Measurements from ENCODE around the gene REPS2. TPM values are rescaled to one million over a fixed set of nuclear protein-coding genes. Genes with fewer than 3 reads are reported as not detected.

REPS2 gene
- total RNA-seq, 5 donors from 2014 or later (not counting 1 experiment from before 2014, with no cell fraction given): 0.38 to 0.70 (median 0.66) TPM

GRCh38 chrX:17183566-17183965, 237.1 kb downstream of the REPS2 start:
- ATAC-seq (replicated peaks in 1 of 4) (no peak), DNase-seq (no peak)
- H3K27ac ChIP-seq (ENCODE audit: low read length): no peak overlapping the region
- Mint-ChIP-seq H3K4me3 (no peak overlapping the region), H3K4me1 (no peaks in the 10 kb centered on the region), H3K9me3 (no peaks in the 10 kb centered on the region), H3K27ac (no peak overlapping the region), H3K36me3 (no peaks in the 10 kb centered on the region), H3K27me3 (peaks cover 0 to 10% of the 10 kb centered on the region in 2 donors)
- CTCF ChIA-PET: no interaction called here
- no peak overlapping the region for H3K4me3 ChIP-seq (ENCODE audit: control insufficient read depth in 1 of 2, extremely low read depth in 1 of 2, low read length in 1 of 2)
- POLR2A ChIA-PET: no interaction called here
- no peaks in the 10 kb centered on the region for H3K36me3 ChIP-seq (ENCODE audit: control insufficient read depth in 2 of 2, extremely low read depth in 1 of 2, insufficient read depth in 1 of 2, low read length in 1 of 2)
- no CpG with 5 or more reads among the region's 2 CpGs for WGBS (ENCODE audit: insufficient coverage)
- H3K4me1 ChIP-seq (ENCODE audit: control insufficient read depth in 1 of 2, extremely low read depth in 1 of 2, insufficient read depth in 2 of 2, low read length in 2 of 2): no peaks in the 10 kb centered on the region
- H3K27me3 ChIP-seq (replicated peaks in 1 of 2; ENCODE audit: control insufficient read depth in 2 of 2, extremely low read depth in 1 of 2, insufficient read depth in 2 of 2, low read length in 1 of 2): peaks cover 0 to 2% of the 10 kb centered on the region in 2 experiments
- no peaks in the 10 kb centered on the region for H3K9me3 ChIP-seq

- H3K27ac Mint-ChIP-seq: no peak overlapping the region
Measured at GRCh38 chrX:17185431-17185830, 239.0 kb downstream of the REPS2 start.

GRCh38 chrX:17187136-17187756, 240.8 kb downstream of the REPS2 start:
- Histone ChIP-seq H3K4me1 (ENCODE audit: control insufficient read depth in 1 of 2, extremely low read depth in 1 of 2, insufficient read depth in 2 of 2, low read length in 2 of 2) (no peaks in the 10 kb centered on the region), H3K36me3 (ENCODE audit: control insufficient read depth in 2 of 2, extremely low read depth in 1 of 2, insufficient read depth in 1 of 2, low read length in 1 of 2) (no peaks in the 10 kb centered on the region), H3K27ac (ENCODE audit: low read length) (no peak overlapping the region), H3K9me3 (no peaks in the 10 kb centered on the region), H3K4me3 (ENCODE audit: control insufficient read depth in 1 of 2, extremely low read depth in 1 of 2, low read length in 1 of 2) (no peak overlapping the region), H3K27me3 (replicated peaks in 1 of 2; ENCODE audit: control insufficient read depth in 2 of 2, extremely low read depth in 1 of 2, insufficient read depth in 2 of 2, low read length in 1 of 2) (peaks cover 0 to 2% of the 10 kb centered on the region in 2 experiments)
- ChIA-PET POLR2A (interaction anchor here in 1 of 2 donors (0.6 kb wide), 1 partner anchor 669 kb away, joined by 4 read pairs; no protein-coding TSS in a partner anchor), CTCF (no interaction called here)
- Mint-ChIP-seq H3K9me3 (peaks cover 0 to 5% (median 0%) of the 10 kb centered on the region in 3 donors), H3K36me3 (no peaks in the 10 kb centered on the region), H3K4me3 (no peak overlapping the region), H3K27me3 (peaks cover 0 to 14% of the 10 kb centered on the region in 2 donors), H3K27ac (no peak overlapping the region), H3K4me1 (no peaks in the 10 kb centered on the region)
- 81% methylated on average over 2 of the region's 7 CpGs for WGBS (ENCODE audit: insufficient coverage)
- DNase-seq (no peak), ATAC-seq (replicated peaks in 1 of 4) (no peak)

More at GRCh38 chrX:17185431-17185830, 239.0 kb downstream of the REPS2 start:
- ChIA-PET CTCF (no interaction called here), POLR2A (no interaction called here)
- Histone ChIP-seq H3K27ac (ENCODE audit: low read length) (no peak overlapping the region), H3K27me3 (replicated peaks in 1 of 2; ENCODE audit: control insufficient read depth in 2 of 2, extremely low read depth in 1 of 2, insufficient read depth in 2 of 2, low read length in 1 of 2) (peaks cover 0 to 2% of the 10 kb centered on the region in 2 experiments), H3K36me3 (ENCODE audit: control insufficient read depth in 2 of 2, extremely low read depth in 1 of 2, insufficient read depth in 1 of 2, low read length in 1 of 2) (no peaks in the 10 kb centered on the region), H3K4me1 (ENCODE audit: control insufficient read depth in 1 of 2, extremely low read depth in 1 of 2, insufficient read depth in 2 of 2, low read length in 2 of 2) (no peaks in the 10 kb centered on the region), H3K9me3 (no peaks in the 10 kb centered on the region), H3K4me3 (ENCODE audit: control insufficient read depth in 1 of 2, extremely low read depth in 1 of 2, low read length in 1 of 2) (no peak overlapping the region)
- no peak for DNase-seq
- no peak for ATAC-seq (replicated peaks in 1 of 4)
- Mint-ChIP-seq H3K27me3 (peaks cover 0 to 17% of the 10 kb centered on the region in 2 donors), H3K9me3 (peaks cover 0 to 5% (median 0%) of the 10 kb centered on the region in 3 donors), H3K4me1 (no peaks in the 10 kb centered on the region), H3K36me3 (no peaks in the 10 kb centered on the region), H3K4me3 (no peak overlapping the region)
- no CpG with 5 or more reads among the region's 5 CpGs for WGBS (ENCODE audit: insufficient coverage)

- H3K4me3 ChIP-seq (ENCODE audit: control insufficient read depth in 1 of 2, extremely low read depth in 1 of 2, low read length in 1 of 2): no peak overlapping the region
- H3K27ac ChIP-seq (ENCODE audit: low read length): no peak overlapping the region
- no CpG with 5 or more reads among the region's 8 CpGs for WGBS (ENCODE audit: insufficient coverage)
- no peak for ATAC-seq (replicated peaks in 1 of 4)
- Mint-ChIP-seq H3K9me3 (peaks cover 0 to 5% (median 0%) of the 10 kb centered on the region in 3 donors), H3K27ac (no peak overlapping the region), H3K27me3 (peaks cover 0 to 14% of the 10 kb centered on the region in 2 donors), H3K36me3 (no peaks in the 10 kb centered on the region), H3K4me1 (no peaks in the 10 kb centered on the region), H3K4me3 (no peak overlapping the region)
- ChIA-PET CTCF (no interaction called here), POLR2A (no interaction called here)
- H3K9me3 ChIP-seq: no peaks in the 10 kb centered on the region
- H3K36me3 ChIP-seq (ENCODE audit: control insufficient read depth in 2 of 2, extremely low read depth in 1 of 2, insufficient read depth in 1 of 2, low read length in 1 of 2): no peaks in the 10 kb centered on the region
- H3K27me3 ChIP-seq (replicated peaks in 1 of 2; ENCODE audit: control insufficient read depth in 2 of 2, extremely low read depth in 1 of 2, insufficient read depth in 2 of 2, low read length in 1 of 2): peaks cover 0 to 2% of the 10 kb centered on the region in 2 experiments
- DNase-seq: no peak
- no peaks in the 10 kb centered on the region for H3K4me1 ChIP-seq (ENCODE audit: control insufficient read depth in 1 of 2, extremely low read depth in 1 of 2, insufficient read depth in 2 of 2, low read length in 2 of 2)
Measured at GRCh38 chrX:17192106-17192505, 245.6 kb downstream of the REPS2 start.

Other genes with a start within 250 kb of the REPS2 start
- 1 to 10 TPM; 5.2 to 6.7 (median 5.7) TPM for gene CTPS2, start 234.0 kb upstream of the REPS2 start, total RNA-seq
- 10 to 100 TPM; 12.5 to 53.2 (median 19.3) TPM for gene SYAP1, start 227.0 kb upstream of the REPS2 start, total RNA-seq
- gene TXLNG, start 160.2 kb upstream of the REPS2 start, total RNA-seq: 10 to 100 TPM; 16.4 to 24.0 (median 17.9) TPM
- gene RBBP7, start 76.3 kb upstream of the REPS2 start, total RNA-seq: 100 to 1,000 TPM in 2 of 5 donors, 10 to 100 TPM in 3; 72.6 to 111 (median 90.3) TPM